ENCODE results near the gene MAGEA2.
"Not testable (repeated sequence)": the region's sequence is repeated elsewhere in the genome, so short reads cannot be mapped to it uniquely, and the experiment has no call there.

Gene MAGEA2

DNA sequence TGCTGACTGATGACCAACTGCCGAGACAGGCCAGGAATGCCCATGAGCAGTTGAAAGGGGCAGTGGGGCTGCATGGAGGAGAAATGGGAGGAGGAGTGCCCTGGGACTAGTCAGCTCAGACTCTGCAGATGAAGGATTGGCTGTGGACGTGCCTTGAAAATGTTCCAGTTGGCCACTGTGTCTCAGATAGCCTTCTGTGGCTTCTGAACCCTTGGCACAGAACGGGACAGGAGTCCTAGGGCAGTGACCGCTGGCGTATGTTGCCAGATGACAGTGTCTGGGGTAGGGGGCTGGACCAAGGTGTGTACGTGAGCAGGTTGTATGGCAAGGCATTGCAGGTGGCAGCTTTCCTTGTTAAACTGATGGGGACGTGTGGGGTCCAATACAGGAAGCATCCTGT, 47.1 kb downstream of the MAGEA2 start:
- DNase-seq: not testable (repeated sequence)

DNA sequence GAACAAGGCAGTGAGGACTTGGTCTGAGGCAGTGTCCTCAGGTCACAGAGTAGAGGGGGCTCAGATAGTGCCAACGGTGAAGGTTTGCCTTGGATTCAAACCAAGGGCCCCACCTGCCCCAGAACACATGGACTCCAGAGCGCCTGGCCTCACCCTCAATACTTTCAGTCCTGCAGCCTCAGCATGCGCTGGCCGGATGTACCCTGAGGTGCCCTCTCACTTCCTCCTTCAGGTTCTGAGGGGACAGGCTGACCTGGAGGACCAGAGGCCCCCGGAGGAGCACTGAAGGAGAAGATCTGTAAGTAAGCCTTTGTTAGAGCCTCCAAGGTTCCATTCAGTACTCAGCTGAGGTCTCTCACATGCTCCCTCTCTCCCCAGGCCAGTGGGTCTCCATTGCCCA, 53.3 kb downstream of the MAGEA2 start:
- not testable (repeated sequence) for DNase-seq

Data from right hindlimb (tissue), 1 donor.